ENCODE results near the gene CCDC178. TPM values are rescaled to one million over a fixed set of nuclear protein-coding genes. Genes with fewer than 3 reads are reported as not detected.
"Not testable (repeated sequence)": the region's sequence is repeated elsewhere in the genome, so short reads cannot be mapped to it uniquely, and the experiment has no call there.

CCDC178 gene
- polyA plus RNA-seq, 6 donors from 2014 or later = not detected

DNA sequence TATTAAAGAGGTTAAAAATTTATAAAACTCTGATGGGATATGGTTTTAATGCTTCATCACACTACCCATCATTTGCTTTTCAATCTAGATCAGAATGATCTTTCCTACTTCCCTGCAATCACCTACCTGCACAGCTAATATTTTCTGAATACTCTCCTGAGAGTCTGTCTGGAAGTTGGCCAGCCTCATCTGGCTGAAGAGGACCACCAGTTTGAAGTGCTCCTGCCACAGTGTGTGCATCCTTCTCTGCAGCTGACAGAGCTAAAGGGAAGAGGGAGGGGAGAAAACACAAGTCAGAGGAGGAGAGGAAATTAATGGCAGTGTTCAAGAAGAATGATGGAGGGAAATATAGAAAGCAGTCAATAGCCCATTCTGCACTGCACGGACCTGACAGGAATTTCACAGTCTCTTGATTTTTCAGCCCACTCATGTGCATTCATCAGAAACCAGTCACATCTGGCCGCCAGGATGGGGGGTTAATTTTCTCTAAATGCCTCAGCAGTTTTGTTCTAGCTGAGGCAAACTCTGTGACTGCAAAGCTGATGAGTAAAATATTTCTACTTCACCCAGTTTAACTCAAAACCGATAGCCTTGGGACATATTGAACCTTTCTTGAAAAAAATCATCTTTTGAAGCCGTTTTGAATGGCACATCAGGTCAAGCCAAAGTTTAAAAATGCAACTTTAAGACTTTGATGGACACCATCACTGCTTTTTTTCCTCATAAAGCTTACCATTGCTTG, 465.9 kb downstream of the CCDC178 start:
- H3K27ac Mint-ChIP-seq = peak overlapping the region in 1 of 6 donors; percentile 4
- H3K9me3 Mint-ChIP-seq = peaks cover 0 to 14% (median 1%) of the 10 kb centered on the region in 7 donors
- DNase-seq = no peak
- ATAC-seq (ENCODE audit: low read depth in 2 of 2) = peak in 1 of 2 donors; percentile 40
- H3K4me1 Mint-ChIP-seq = peaks cover 4 to 8% (median 6%) of the 10 kb centered on the region in 3 donors
- H3K27me3 Mint-ChIP-seq = peaks cover 19 to 26% (median 23%) of the 10 kb centered on the region in 3 donors
- H3K4me3 Mint-ChIP-seq = peak overlapping the region in 1 of 8 donors; percentile 9
- no peaks in the 10 kb centered on the region for H3K36me3 Mint-ChIP-seq

- ATAC-seq (ENCODE audit: low read depth in 2 of 2) (no peak), DNase-seq (no peak)
- Mint-ChIP-seq H3K27ac (no peak overlapping the region), H3K27me3 (peaks cover 30 to 45% (median 35%) of the 10 kb centered on the region in 3 donors), H3K4me1 (no peaks in the 10 kb centered on the region), H3K36me3 (no peaks in the 10 kb centered on the region), H3K4me3 (no peak overlapping the region), H3K9me3 (peaks cover 0 to 14% (median 0%) of the 10 kb centered on the region in 7 donors)
Observed at GRCh38 chr18:32968248-32968647, 472.3 kb downstream of the CCDC178 start.

DNA sequence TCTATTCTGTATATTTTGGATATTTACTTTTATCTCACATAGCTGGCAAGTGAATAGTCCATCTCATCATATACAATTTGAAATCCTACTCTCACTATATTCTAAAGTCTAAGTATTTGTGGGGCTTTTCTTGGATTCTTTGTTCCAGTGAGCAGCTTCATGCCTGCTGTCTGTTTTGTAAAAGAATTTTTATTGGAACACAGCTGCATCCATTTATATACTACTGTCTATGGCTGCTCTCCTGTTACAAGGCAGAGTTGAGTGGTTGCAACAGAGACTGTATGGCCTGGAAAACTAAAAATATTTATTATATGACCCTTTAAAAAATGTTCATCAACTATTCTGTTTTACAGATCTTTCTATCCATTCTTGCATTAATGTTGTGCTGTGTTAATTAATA, 474.4 kb downstream of the CCDC178 start:
- peaks cover 25 to 39% (median 34%) of the 10 kb centered on the region in 3 donors for H3K27me3 Mint-ChIP-seq

DNA sequence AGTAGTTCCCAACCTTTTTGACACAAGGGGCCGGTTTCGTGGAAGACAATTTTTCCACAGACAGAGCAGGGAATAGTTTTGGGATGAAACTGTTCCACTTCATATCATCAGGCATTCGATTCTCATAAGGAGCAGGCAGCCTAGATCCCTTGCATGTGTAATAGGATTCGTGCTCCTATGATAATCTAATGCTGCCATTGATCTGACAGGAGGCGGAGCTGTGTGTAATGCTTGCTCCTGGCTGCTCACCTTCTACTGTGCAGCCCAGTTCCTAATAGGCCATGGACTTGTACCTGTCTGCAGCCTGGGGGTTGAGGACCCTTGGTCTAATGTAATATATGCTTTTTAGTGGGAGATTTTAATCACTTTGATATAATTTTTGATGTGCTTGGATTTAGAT, 479.0 kb downstream of the CCDC178 start:
- no peak overlapping the region for H3K27ac Mint-ChIP-seq
- peaks cover 20 to 41% (median 37%) of the 10 kb centered on the region in 3 donors for H3K27me3 Mint-ChIP-seq
- ATAC-seq (ENCODE audit: low read depth in 2 of 2) = no peak
- H3K36me3 Mint-ChIP-seq = no peaks in the 10 kb centered on the region
- no peak overlapping the region for H3K4me3 Mint-ChIP-seq
- H3K9me3 Mint-ChIP-seq = no peaks in the 10 kb centered on the region
- no peaks in the 10 kb centered on the region for H3K4me1 Mint-ChIP-seq
- DNase-seq = no peak

More for the DNA sequence above, 474.4 kb downstream of the CCDC178 start:
- ATAC-seq (ENCODE audit: low read depth in 2 of 2) (no peak), DNase-seq (no peak)
- no peaks in the 10 kb centered on the region for H3K4me1 Mint-ChIP-seq
- H3K9me3 Mint-ChIP-seq = peaks cover 0 to 1% (median 0%) of the 10 kb centered on the region in 7 donors
- no peak overlapping the region for H3K4me3 Mint-ChIP-seq
- no peaks in the 10 kb centered on the region for H3K36me3 Mint-ChIP-seq
- no peak overlapping the region for H3K27ac Mint-ChIP-seq

GRCh38 chr18:32958746-32959145, 481.8 kb downstream of the CCDC178 start:
- Mint-ChIP-seq H3K36me3 (no peaks in the 10 kb centered on the region), H3K9me3 (no peaks in the 10 kb centered on the region), H3K4me3 (no peak overlapping the region), H3K27ac (no peak overlapping the region), H3K27me3 (peaks cover 32 to 57% (median 57%) of the 10 kb centered on the region in 3 donors), H3K4me1 (no peaks in the 10 kb centered on the region)
- DNase-seq (no peak), ATAC-seq (ENCODE audit: low read depth in 2 of 2) (no peak)

- Mint-ChIP-seq H3K27ac (no peak overlapping the region), H3K27me3 (peaks cover 39 to 56% (median 52%) of the 10 kb centered on the region in 3 donors), H3K4me1 (no peaks in the 10 kb centered on the region), H3K36me3 (peaks cover 0 to 10% of the 10 kb centered on the region in 2 donors), H3K9me3 (peaks cover 3 to 17% (median 6%) of the 10 kb centered on the region in 7 donors), H3K4me3 (no peak overlapping the region)
- ATAC-seq (ENCODE audit: low read depth in 2 of 2) (no peak), DNase-seq (no peak)
Observed at GRCh38 chr18:32956591-32957315, 483.8 kb downstream of the CCDC178 start.

GRCh38 chr18:32952318-32952717, 488.2 kb downstream of the CCDC178 start:
- not testable (repeated sequence) for DNase-seq; ATAC-seq (ENCODE audit: low read depth in 2 of 2); H3K4me3 Mint-ChIP-seq; H3K36me3 Mint-ChIP-seq; H3K4me1 Mint-ChIP-seq; H3K27ac Mint-ChIP-seq
- H3K9me3 Mint-ChIP-seq = peaks cover 3 to 21% (median 6%) of the 10 kb centered on the region in 7 donors
- peaks cover 34 to 47% (median 47%) of the 10 kb centered on the region in 3 donors for H3K27me3 Mint-ChIP-seq

- Mint-ChIP-seq H3K4me3 (no peak overlapping the region), H3K36me3 (no peaks in the 10 kb centered on the region), H3K4me1 (no peaks in the 10 kb centered on the region), H3K27me3 (peaks cover 21 to 30% (median 23%) of the 10 kb centered on the region in 3 donors), H3K27ac (no peak overlapping the region), H3K9me3 (no peaks in the 10 kb centered on the region)
- DNase-seq (no peak), ATAC-seq (ENCODE audit: low read depth in 2 of 2) (no peak)
Observed at GRCh38 chr18:32937597-32937996, 502.9 kb downstream of the CCDC178 start.

- ATAC-seq (ENCODE audit: low read depth in 2 of 2) (no peak), DNase-seq (no peak)
- Mint-ChIP-seq H3K4me1 (no peaks in the 10 kb centered on the region), H3K9me3 (no peaks in the 10 kb centered on the region), H3K27me3 (peaks cover 21 to 28% (median 22%) of the 10 kb centered on the region in 3 donors), H3K4me3 (no peak overlapping the region), H3K27ac (no peak overlapping the region), H3K36me3 (no peaks in the 10 kb centered on the region)
Observed at GRCh38 chr18:32937066-32937465, 503.5 kb downstream of the CCDC178 start.

DNA sequence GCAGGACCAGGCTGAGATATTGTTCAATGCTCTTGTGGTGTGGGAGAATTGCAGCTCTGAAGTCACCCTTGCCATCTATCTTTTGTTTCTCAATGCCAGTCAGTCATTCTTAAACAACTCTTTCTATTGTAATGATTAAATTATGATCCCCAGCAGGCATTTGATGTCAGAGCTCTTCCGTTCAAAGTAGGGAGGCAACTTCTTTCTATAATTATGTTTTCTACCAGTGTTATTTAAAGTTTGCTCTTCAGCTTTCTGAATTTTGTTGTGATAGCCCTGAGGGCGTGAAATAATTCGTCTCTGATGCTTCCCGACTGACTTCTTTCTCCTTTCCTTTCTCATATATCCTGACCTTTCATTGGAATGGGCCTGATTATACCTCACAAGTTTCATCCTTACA, 506.3 kb downstream of the CCDC178 start:
- Mint-ChIP-seq H3K27ac (no peak overlapping the region), H3K9me3 (no peaks in the 10 kb centered on the region), H3K36me3 (no peaks in the 10 kb centered on the region), H3K27me3 (peaks cover 7 to 12% (median 9%) of the 10 kb centered on the region in 3 donors), H3K4me1 (no peaks in the 10 kb centered on the region), H3K4me3 (no peak overlapping the region)
- DNase-seq (no peak), ATAC-seq (ENCODE audit: low read depth in 2 of 2) (no peak)

- H3K4me3 Mint-ChIP-seq = no peak overlapping the region
- no peak overlapping the region for H3K27ac Mint-ChIP-seq
- H3K27me3 Mint-ChIP-seq = peaks cover 0 to 8% (median 2%) of the 10 kb centered on the region in 3 donors
- no peaks in the 10 kb centered on the region for H3K36me3 Mint-ChIP-seq
- ATAC-seq (ENCODE audit: low read depth in 2 of 2) = peak; percentile 84 to 91
- H3K9me3 Mint-ChIP-seq = no peaks in the 10 kb centered on the region
- peak; percentile 25 for DNase-seq
- H3K4me1 Mint-ChIP-seq = no peaks in the 10 kb centered on the region
Observed at GRCh38 chr18:32930695-32931301, 509.7 kb downstream of the CCDC178 start.

DNA sequence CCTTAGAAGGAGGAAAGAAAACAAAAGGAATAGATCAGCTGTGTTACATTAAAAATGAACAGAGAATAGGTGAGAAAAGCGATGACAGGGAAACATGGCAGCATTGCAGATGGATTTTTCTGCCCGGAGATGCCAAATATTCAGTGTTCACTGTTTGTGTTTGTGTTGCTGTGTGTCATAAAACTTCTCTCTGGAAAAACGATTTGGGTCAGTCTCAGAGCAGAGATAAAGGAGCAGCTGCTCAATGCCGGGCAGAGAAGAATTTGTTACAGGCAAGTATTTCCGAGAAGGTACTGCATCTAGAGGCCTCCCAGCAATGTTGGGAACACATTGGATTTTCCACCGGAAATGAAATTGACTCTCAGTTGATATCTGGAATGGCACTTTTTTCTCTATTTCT, 511.3 kb downstream of the CCDC178 start:
- no peaks in the 10 kb centered on the region for H3K36me3 Mint-ChIP-seq
- H3K4me3 Mint-ChIP-seq = no peak overlapping the region

DNA sequence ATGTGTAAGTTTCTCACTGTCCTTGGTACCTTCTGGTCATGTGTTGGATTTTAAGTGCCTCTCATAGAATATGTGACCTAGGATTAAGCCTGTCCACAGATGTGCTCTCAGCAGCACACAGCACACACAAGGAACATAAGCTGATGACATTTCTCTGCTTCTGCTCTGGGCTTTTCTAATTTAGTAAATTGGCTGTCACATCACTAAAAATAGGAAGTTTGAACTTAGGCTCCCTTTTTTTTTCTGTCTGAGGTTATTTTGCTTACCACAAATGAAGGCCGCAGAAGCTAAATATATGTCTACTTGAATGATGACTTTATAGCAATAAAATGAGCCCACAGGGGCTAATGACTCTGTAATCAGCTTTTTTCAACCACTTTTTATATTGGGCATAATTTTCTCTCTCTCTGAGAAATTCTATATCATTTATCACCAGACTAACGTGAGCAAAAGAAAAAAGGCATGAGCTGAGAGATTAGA, 517.5 kb downstream of the CCDC178 start:
- peak; percentile 62 for DNase-seq
- peak overlapping the region in 7 of 8 donors; percentile 7 to 71 (median 57) for H3K4me3 Mint-ChIP-seq
- peaks cover 34 to 51% (median 41%) of the 10 kb centered on the region in 3 donors for H3K4me1 Mint-ChIP-seq
- H3K9me3 Mint-ChIP-seq = no peaks in the 10 kb centered on the region
- peak overlapping the region in 3 of 6 donors; percentile 8 to 59 (median 35) for H3K27ac Mint-ChIP-seq
- H3K36me3 Mint-ChIP-seq = no peaks in the 10 kb centered on the region
- peak; percentile 51 to 53 for ATAC-seq (ENCODE audit: low read depth in 2 of 2)
- peaks cover 0 to 8% (median 5%) of the 10 kb centered on the region in 3 donors for H3K27me3 Mint-ChIP-seq

More for the DNA sequence above, 511.3 kb downstream of the CCDC178 start:
- H3K27ac Mint-ChIP-seq = no peak overlapping the region
- H3K4me1 Mint-ChIP-seq = peaks cover 0 to 4% (median 0%) of the 10 kb centered on the region in 3 donors
- peaks cover 0 to 13% (median 5%) of the 10 kb centered on the region in 3 donors for H3K27me3 Mint-ChIP-seq
- ATAC-seq (ENCODE audit: low read depth in 2 of 2) = no peak
- no peak for DNase-seq
- no peaks in the 10 kb centered on the region for H3K9me3 Mint-ChIP-seq
